NCI-H2081 (cell line): ENCODE results near the gene FER1L5.

Experiments
- DNase-seq, 2 experiments: peaks; one replicate each; lab custom pipeline; 2025; lab: John Stamatoyannopoulos, UW

FER1L5 gene

GRCh38 chr2:96695602-96696001 is 53.0 kb downstream of the FER1L5 start:
- DNase-seq: no peak

- no peak for DNase-seq
Measured at GRCh38 chr2:96697476-96697875, 54.9 kb downstream of the FER1L5 start.

GRCh38 chr2:96698221-96698861 is 55.8 kb downstream of the FER1L5 start:
- no peak for DNase-seq

GRCh38 chr2:96699021-96699420 is 56.5 kb downstream of the FER1L5 start:
- no peak for DNase-seq

GRCh38 chr2:96699621-96700020 is 57.1 kb downstream of the FER1L5 start:
- DNase-seq: no peak

- DNase-seq: no peak
Measured at GRCh38 chr2:96700086-96700485, 57.5 kb downstream of the FER1L5 start.

- DNase-seq: no peak
Measured at GRCh38 chr2:96701636-96702035, 59.1 kb downstream of the FER1L5 start.

GRCh38 chr2:96702098-96702785 is 59.7 kb downstream of the FER1L5 start:
- no peak for DNase-seq

GRCh38 chr2:96703021-96703751 is 60.6 kb downstream of the FER1L5 start:
- DNase-seq: no peak

- no peak for DNase-seq
Measured at GRCh38 chr2:96710985-96711384, 68.4 kb downstream of the FER1L5 start.

GRCh38 chr2:96715658-96716057 is 73.1 kb downstream of the FER1L5 start:
- DNase-seq: no peak

GRCh38 chr2:96716388-96716787 is 73.8 kb downstream of the FER1L5 start:
- DNase-seq: no peak

- no peak for DNase-seq
Measured at GRCh38 chr2:96726131-96726530, 83.6 kb downstream of the FER1L5 start.

GRCh38 chr2:96727431-96727830 is 84.9 kb downstream of the FER1L5 start:
- no peak for DNase-seq

GRCh38 chr2:96729748-96730147 is 87.2 kb downstream of the FER1L5 start:
- no peak for DNase-seq

GRCh38 chr2:96730212-96730611 is 87.6 kb downstream of the FER1L5 start:
- DNase-seq: no peak

- no peak for DNase-seq
Measured at GRCh38 chr2:96733931-96734330, 91.4 kb downstream of the FER1L5 start.

- DNase-seq: peak in 1 of 2 experiments; percentile 30
Measured at GRCh38 chr2:96734880-96735583, 92.5 kb downstream of the FER1L5 start.

GRCh38 chr2:96737251-96737650 is 94.7 kb downstream of the FER1L5 start:
- DNase-seq: no peak

GRCh38 chr2:96737831-96738230 is 95.3 kb downstream of the FER1L5 start:
- no peak for DNase-seq

GRCh38 chr2:96739076-96739632 is 96.6 kb downstream of the FER1L5 start:
- no peak for DNase-seq
